Natural killer cell (primary cell): Measurements from ENCODE around the gene BRD3. TPM values are rescaled to one million over a fixed set of nuclear protein-coding genes. Genes with fewer than 3 reads are reported as not detected.
A peak's percentile ranks its signal among the peaks of the same experiment; 100 is the strongest.

Experiments used
- ATAC-seq, 3 donors: fragments of 150-1000 bp in 2 of 3; fragments of 200-7000 bp in 1 of 3; cut with Tn5 transposase; 1 replicate in 1 of 3; 2 replicates in 2 of 3; pipeline ENCODE4 v1.10.0; 2021; ENCODE audit warnings: mild to moderate bottlenecking in 2 of 3, moderate library complexity in 2 of 3
- DNase-seq, 2 donors: peaks; one replicate each; pipeline versions ENCODE4 v3.0.0 to v3.0.0-alpha.2; 2013 to 2021; ENCODE audit warnings: mixed read lengths in 1 of 2
- H3K27ac ChIP-seq: one replicate; pipeline ENCODE4 v1.5.1; 2013; ENCODE audit warnings: mild to moderate bottlenecking, low read length
- H3K27me3 ChIP-seq: one replicate; pipeline ENCODE4 v1.6.1; 2013; ENCODE audit warnings: low read length; ENCODE audit not compliant: control insufficient read depth, insufficient read depth
- H3K36me3 ChIP-seq: one replicate; pipeline ENCODE4 v1.6.1; 2013; ENCODE audit warnings: low read length; ENCODE audit not compliant: control insufficient read depth, insufficient read depth
- H3K4me1 ChIP-seq: one replicate; pipeline ENCODE4 v1.6.1; 2013; ENCODE audit warnings: low read length; ENCODE audit not compliant: control insufficient read depth, insufficient read depth
- H3K4me3 ChIP-seq: one replicate; pipeline ENCODE4 v1.5.1; 2013; ENCODE audit warnings: low read length
- H3K9me3 ChIP-seq: one replicate; pipeline ENCODE4 v1.6.1; 2013; ENCODE audit warnings: low read length; ENCODE audit not compliant: control insufficient read depth, insufficient read depth
- H3K27ac Mint-ChIP-seq, 2 donors: one replicate each; pipeline ENCODE4 v1.8.0; 2022; ENCODE audit warnings: mild to moderate bottlenecking in 2 of 2, mixed read lengths in 2 of 2, moderate library complexity in 1 of 2
- H3K27me3 Mint-ChIP-seq, 2 donors: one replicate each; pipeline ENCODE4 v1.8.0; 2022; ENCODE audit warnings: low read depth in 2 of 2, mixed read lengths in 2 of 2
- H3K36me3 Mint-ChIP-seq: one replicate; pipeline ENCODE4 v1.8.0; 2022; ENCODE audit warnings: mixed read lengths
- H3K4me1 Mint-ChIP-seq, 2 donors: one replicate each; pipeline ENCODE4 v1.8.0; 2022; ENCODE audit warnings: mixed read lengths in 2 of 2
- H3K4me3 Mint-ChIP-seq: one replicate; pipeline ENCODE4 v1.8.0; 2022; ENCODE audit warnings: mild to moderate bottlenecking, moderate library complexity, mixed read lengths
- H3K9me3 Mint-ChIP-seq, 2 donors: one replicate each; pipeline ENCODE4 v1.8.0; 2022; ENCODE audit warnings: mixed read lengths in 2 of 2
- CTCF ChIP-seq: fragments of 200-600 bp; IDR thresholded peaks from one replicate; pipeline ENCODE4 v1.8.0; 2022; ENCODE audit warnings: antibody characterized with exemption
- WGBS: methylation state at CpG from one replicate; pipeline ENCODE4 v1.1.7; 2013; ENCODE audit warnings: missing lambda C conversion rate; ENCODE audit not compliant: insufficient coverage; 5-methylcytosine and 5-hydroxymethylcytosine counted together
- intact Hi-C: fragments of 100-400 bp; cut with micrococcal nuclease; formaldehyde crosslinking; loops from one replicate; pipeline ENCODE4 v1.14.2; 2022
- total RNA-seq, 4 donors: library from RNA; stranded (reverse); fragments of 120-200 nt in 1 of 4; gene quantifications; one replicate each; pipeline versions ENCODE4 v1.2.3 to v1.2.4, GENCODE V29; 2013 to 2022

Gene BRD3
- total RNA-seq, 3 donors from 2014 or later (not counting 1 experiment from before 2014, with no cell fraction given): 52.8 to 63.0 (median 52.8) TPM

DNA sequence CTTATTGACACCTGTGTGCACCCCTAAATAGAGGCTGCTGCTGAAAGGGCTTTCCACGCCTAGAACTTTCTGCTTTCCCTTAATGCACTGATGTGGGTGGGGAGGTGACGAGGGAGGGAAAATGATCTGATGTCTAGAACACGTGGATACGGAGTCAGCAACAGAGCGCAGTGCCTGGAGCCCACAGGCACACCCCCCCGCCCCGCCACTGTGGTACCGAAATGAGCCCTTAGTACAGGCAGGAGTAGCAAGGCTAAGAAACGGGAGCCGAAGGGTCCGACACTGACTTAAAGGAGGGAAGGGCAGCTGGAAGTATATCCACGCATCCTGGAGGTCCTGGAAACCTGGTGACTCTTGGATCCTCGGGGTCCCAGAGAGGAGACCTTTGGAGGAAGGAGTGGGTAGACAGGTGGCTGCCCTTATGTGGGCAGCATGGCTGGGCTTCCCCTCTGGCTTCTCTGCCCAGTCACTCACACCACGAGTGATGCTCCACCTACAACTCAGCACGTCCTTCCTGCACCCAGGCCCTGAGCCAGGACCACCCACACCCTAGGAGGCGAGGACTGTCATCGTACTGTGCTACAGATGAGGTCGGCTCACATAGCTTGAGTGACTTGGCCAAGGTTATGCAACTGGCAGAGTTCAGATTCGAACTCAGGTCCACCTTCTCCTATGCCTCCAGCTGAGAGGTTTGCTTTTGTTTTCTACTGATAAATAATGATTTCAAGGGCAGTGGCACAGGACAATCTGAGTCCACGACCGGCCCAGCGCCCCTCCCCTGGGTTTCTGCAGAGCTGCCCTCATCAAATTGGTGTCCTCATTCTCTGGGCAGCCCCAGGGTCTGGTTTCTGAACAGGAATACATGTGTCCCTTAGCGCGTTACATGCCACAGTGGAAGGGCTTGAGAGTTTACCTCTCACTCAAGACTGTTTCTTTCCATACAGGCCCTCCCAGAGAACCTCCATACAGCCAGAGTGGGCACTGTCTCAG, 71.0 kb downstream of the BRD3 start:
- no peak for TF ChIP-seq CTCF
- no peaks in the 10 kb centered on the region for H3K9me3 ChIP-seq
- intact Hi-C loops: no loop called here
- no peak for DNase-seq
- Mint-ChIP-seq H3K36me3 (no peaks in the 10 kb centered on the region), H3K27ac (no peak overlapping the region), H3K4me1 (peaks cover 0 to 7% of the 10 kb centered on the region in 2 donors), H3K4me3 (no peak overlapping the region), H3K27me3 (peaks cover 0 to 4% of the 10 kb centered on the region in 2 donors), H3K9me3 (no peaks in the 10 kb centered on the region)
- H3K4me3 ChIP-seq: no peak overlapping the region
- no peak for ATAC-seq
- no peaks in the 10 kb centered on the region for H3K27me3 ChIP-seq
- H3K36me3 ChIP-seq: no peaks in the 10 kb centered on the region
- 70% methylated on average over 24 of the region's 24 CpGs for WGBS
- peaks cover 19% of the 10 kb centered on the region for H3K4me1 ChIP-seq
- no peak overlapping the region for H3K27ac ChIP-seq

DNA sequence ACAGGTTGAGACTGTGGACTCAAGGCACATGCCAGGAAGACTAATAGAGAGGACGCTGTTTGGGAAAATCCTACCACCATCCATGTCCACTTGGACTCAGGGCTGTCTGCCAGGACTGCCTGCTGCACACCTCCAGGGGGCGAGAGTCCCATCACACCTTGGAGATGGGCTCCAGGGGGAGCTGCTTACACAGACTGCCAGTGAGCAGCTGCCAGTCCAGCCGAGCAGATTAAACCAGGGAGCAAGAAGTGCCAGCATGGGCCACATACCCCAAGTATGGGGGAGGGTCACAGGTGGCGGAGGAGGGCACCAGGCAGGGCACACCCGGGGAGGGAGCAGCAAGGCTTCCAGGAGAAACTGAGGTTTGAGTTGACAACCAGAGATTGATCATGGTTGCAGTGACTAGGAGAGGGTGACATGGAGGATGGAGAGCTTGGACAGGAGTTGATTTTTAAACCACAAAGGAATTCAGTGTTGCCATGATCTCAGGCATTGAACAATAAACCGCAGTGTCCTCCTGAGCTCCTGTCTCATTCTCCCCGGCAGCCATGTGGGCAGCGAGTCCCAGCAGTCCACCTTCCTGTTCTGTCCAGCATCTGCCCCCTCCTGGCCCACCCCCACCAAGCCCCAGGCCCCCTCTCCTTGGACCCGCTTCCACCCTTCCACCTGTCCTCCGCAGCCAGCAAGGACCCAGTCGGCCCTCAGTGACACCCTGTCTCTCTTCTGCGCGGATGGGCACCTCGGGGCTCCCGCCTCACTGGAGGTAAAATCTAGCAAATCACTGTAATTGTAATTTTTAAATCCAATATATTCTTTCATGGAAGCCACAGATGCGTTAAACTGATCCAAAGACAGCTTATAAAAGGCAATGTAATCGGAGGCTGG, 72.6 kb downstream of the BRD3 start:
- Histone ChIP-seq H3K27ac (no peak overlapping the region), H3K4me3 (no peak overlapping the region), H3K27me3 (peaks cover 8% of the 10 kb centered on the region), H3K9me3 (no peaks in the 10 kb centered on the region), H3K4me1 (peaks cover 30% of the 10 kb centered on the region), H3K36me3 (no peaks in the 10 kb centered on the region)
- peaks cover 0 to 8% of the 10 kb centered on the region in 2 donors for H3K27me3 Mint-ChIP-seq
- no peak overlapping the region for H3K4me3 Mint-ChIP-seq
- no peak for TF ChIP-seq CTCF
- 80% methylated on average over 17 of the region's 17 CpGs for WGBS
- intact Hi-C loops: no loop called here
- H3K27ac Mint-ChIP-seq: no peak overlapping the region
- no peaks in the 10 kb centered on the region for H3K9me3 Mint-ChIP-seq
- no peaks in the 10 kb centered on the region for H3K36me3 Mint-ChIP-seq
- DNase-seq: no peak
- H3K4me1 Mint-ChIP-seq: peaks cover 0 to 7% of the 10 kb centered on the region in 2 donors
- ATAC-seq: no peak

DNA sequence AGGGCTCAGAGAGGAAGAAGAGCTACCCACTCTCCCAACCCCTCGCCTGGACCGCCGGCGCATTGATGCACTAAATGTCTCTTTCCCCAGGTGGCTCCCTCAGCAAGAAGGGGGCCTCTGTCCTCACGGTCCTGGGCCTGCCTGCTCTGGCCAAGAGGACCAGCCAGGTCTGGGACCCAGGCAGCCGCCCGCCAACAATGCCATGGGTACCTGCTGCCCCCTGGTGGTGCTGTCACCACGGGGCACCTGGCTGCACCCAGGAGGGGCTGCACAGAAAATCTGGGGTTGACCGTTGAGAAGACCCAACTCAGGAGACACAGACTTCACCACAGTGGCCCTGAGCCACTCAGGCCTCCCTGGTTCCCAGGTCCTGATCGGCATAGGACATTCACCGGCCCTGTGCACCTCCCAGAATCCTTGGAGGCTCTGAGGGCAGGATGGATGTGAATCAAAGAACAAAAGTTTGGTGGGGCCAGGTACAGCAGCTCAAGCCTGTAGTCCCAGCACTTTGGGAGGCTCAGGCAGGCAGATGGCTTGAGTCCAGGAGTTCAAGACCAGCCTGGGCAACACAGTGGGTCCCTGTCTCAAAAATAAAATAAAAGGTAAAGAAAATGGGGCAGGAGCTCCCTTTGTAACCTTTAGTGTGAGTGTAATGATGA, 73.3 kb downstream of the BRD3 start:
- intact Hi-C loops: loop anchor here (1.0 kb wide), 1 partner anchor 201 kb away; no protein-coding TSS in a partner anchor
- ATAC-seq: peak; percentile 54 to 55 (median 54)
- Mint-ChIP-seq H3K27me3 (peaks cover 0 to 8% of the 10 kb centered on the region in 2 donors), H3K27ac (no peak overlapping the region), H3K9me3 (no peaks in the 10 kb centered on the region), H3K4me3 (peak overlapping the region; percentile 78), H3K36me3 (no peaks in the 10 kb centered on the region), H3K4me1 (peaks cover 0 to 7% of the 10 kb centered on the region in 2 donors)
- H3K4me1 ChIP-seq: peaks cover 33% of the 10 kb centered on the region
- 9% methylated on average over 11 of the region's 11 CpGs for WGBS
- no peak overlapping the region for H3K4me3 ChIP-seq
- H3K9me3 ChIP-seq: no peaks in the 10 kb centered on the region
- peaks cover 11% of the 10 kb centered on the region for H3K27me3 ChIP-seq
- H3K36me3 ChIP-seq: no peaks in the 10 kb centered on the region
- peak; percentile 99 for TF ChIP-seq CTCF
- no peak overlapping the region for H3K27ac ChIP-seq
- peak; percentile 77 to 85 for DNase-seq
